ENCODE data around the gene MC1R. TPM values are rescaled to one million over a fixed set of nuclear protein-coding genes. Genes with fewer than 3 reads are reported as not detected.

MC1R gene
- polyA plus RNA-seq, 3 donors, result 0.21 to 3.9 TPM; not detected in 1

- Histone ChIP-seq H2AFZ (ENCODE audit: insufficient read depth, low read depth, low read length, poor library complexity, severe bottlenecking) (no peak overlapping the region), H3K27me3 (ENCODE audit: control insufficient read depth in 2 of 2, insufficient read depth in 2 of 2, low read length in 2 of 2) (peaks cover 29 to 56% of the 10 kb centered on the region in 2 donors), H3K36me3 (replicated peaks in 1 of 2; ENCODE audit: control insufficient read depth in 1 of 2, insufficient read depth in 2 of 2, low read length in 2 of 2) (no peaks in the 10 kb centered on the region), H3K4me2 (replicated peaks; ENCODE audit: extremely low read depth, low read length, poor library complexity, severe bottlenecking) (no peak overlapping the region), H3K79me2 (ENCODE audit: insufficient read depth, low read length) (no peaks in the 10 kb centered on the region), H3K4me1 (ENCODE audit: control insufficient read depth in 1 of 2, insufficient read depth in 2 of 2, low read length in 2 of 2) (peaks cover 25 to 44% of the 10 kb centered on the region in 2 donors), H4K20me1 (ENCODE audit: insufficient read depth, low read length) (peaks cover 26% of the 10 kb centered on the region), H3K27ac (ENCODE audit: low read depth in 1 of 2, low read length in 2 of 2) (no peak overlapping the region), H3K4me3 (replicated peaks in 1 of 3; ENCODE audit: low read depth in 2 of 3, low read length in 3 of 3) (no peak overlapping the region), H3K9me3 (replicated peaks in 1 of 2; ENCODE audit: control insufficient read depth in 1 of 2, insufficient read depth in 1 of 2, low read length in 2 of 2) (peaks cover 0 to 20% of the 10 kb centered on the region in 2 donors), H3K9ac (ENCODE audit: insufficient read depth, low read length, poor library complexity, severe bottlenecking) (no peak overlapping the region)
- 0% methylated on average over 1 of the region's 4 CpGs for WGBS (ENCODE audit: insufficient coverage)
- intact Hi-C loops (cut with micrococcal nuclease), result no loop called here
- no peak for DNase-seq
- peaks cover 21% of the 10 kb centered on the region for H3K4me1 Mint-ChIP-seq
- TF ChIP-seq, protein P1, sequence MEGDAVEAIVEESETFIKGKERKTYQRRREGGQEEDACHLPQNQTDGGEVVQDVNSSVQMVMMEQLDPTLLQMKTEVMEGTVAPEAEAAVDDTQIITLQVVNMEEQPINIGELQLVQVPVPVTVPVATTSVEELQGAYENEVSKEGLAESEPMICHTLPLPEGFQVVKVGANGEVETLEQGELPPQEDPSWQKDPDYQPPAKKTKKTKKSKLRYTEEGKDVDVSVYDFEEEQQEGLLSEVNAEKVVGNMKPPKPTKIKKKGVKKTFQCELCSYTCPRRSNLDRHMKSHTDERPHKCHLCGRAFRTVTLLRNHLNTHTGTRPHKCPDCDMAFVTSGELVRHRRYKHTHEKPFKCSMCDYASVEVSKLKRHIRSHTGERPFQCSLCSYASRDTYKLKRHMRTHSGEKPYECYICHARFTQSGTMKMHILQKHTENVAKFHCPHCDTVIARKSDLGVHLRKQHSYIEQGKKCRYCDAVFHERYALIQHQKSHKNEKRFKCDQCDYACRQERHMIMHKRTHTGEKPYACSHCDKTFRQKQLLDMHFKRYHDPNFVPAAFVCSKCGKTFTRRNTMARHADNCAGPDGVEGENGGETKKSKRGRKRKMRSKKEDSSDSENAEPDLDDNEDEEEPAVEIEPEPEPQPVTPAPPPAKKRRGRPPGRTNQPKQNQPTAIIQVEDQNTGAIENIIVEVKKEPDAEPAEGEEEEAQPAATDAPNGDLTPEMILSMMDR (IDR thresholded peaks at IDR 0.05), result no peak
- no peaks in the 10 kb centered on the region for H3K36me3 Mint-ChIP-seq
- no peak overlapping the region for H3K27ac Mint-ChIP-seq
- H3K4me3 Mint-ChIP-seq, result peak overlapping the region in 1 of 2 donors; percentile 82
- H3K27me3 Mint-ChIP-seq (ENCODE audit: low read depth in 3 of 3), result peaks cover 52 to 79% (median 73%) of the 10 kb centered on the region in 3 donors
- H3K9me3 Mint-ChIP-seq, result peaks cover 0 to 14% (median 4%) of the 10 kb centered on the region in 7 donors
Observed at GRCh38 chr16:89924925-89925307, 6.3 kb downstream of the MC1R start.

GRCh38 chr16:89925596-89926079 is 7.0 kb downstream of the MC1R start:
- no peaks in the 10 kb centered on the region for H3K36me3 ChIP-seq (replicated peaks in 1 of 2; ENCODE audit: control insufficient read depth in 1 of 2, insufficient read depth in 2 of 2, low read length in 2 of 2)
- peaks cover 0 to 20% of the 10 kb centered on the region in 2 donors for H3K9me3 ChIP-seq (replicated peaks in 1 of 2; ENCODE audit: control insufficient read depth in 1 of 2, insufficient read depth in 1 of 2, low read length in 2 of 2)
- peaks cover 25 to 44% of the 10 kb centered on the region in 2 donors for H3K4me1 ChIP-seq (ENCODE audit: control insufficient read depth in 1 of 2, insufficient read depth in 2 of 2, low read length in 2 of 2)
- H3K4me2 ChIP-seq (replicated peaks; ENCODE audit: extremely low read depth, low read length, poor library complexity, severe bottlenecking), result peak overlapping the region; percentile 81
- Mint-ChIP-seq H3K4me1 (peaks cover 21% of the 10 kb centered on the region), H3K4me3 (peak overlapping the region; percentile 51 to 82), H3K36me3 (no peaks in the 10 kb centered on the region), H3K27me3 (ENCODE audit: low read depth in 3 of 3) (peaks cover 46 to 75% (median 66%) of the 10 kb centered on the region in 3 donors), H3K9me3 (peaks cover 0 to 15% (median 2%) of the 10 kb centered on the region in 7 donors), H3K27ac (peak overlapping the region in 1 of 7 donors; percentile 46)
- H3K27ac ChIP-seq (ENCODE audit: low read depth in 1 of 2, low read length in 2 of 2), result no peak overlapping the region
- peak; percentile 32 to 54 (median 37) for DNase-seq
- peaks cover 26% of the 10 kb centered on the region for H4K20me1 ChIP-seq (ENCODE audit: insufficient read depth, low read length)
- peaks cover 29 to 49% of the 10 kb centered on the region in 2 donors for H3K27me3 ChIP-seq (ENCODE audit: control insufficient read depth in 2 of 2, insufficient read depth in 2 of 2, low read length in 2 of 2)
- TF ChIP-seq, protein P1 (IDR thresholded peaks at IDR 0.05), result no peak
- intact Hi-C loops (cut with micrococcal nuclease), result no loop called here
- whole genome bisulfite sequencing (ENCODE audit: insufficient coverage), result 1% methylated on average over 42 of the region's 42 CpGs
- H3K9ac ChIP-seq (ENCODE audit: insufficient read depth, low read length, poor library complexity, severe bottlenecking), result no peak overlapping the region
- peak overlapping the region; percentile 59 for H2AFZ ChIP-seq (ENCODE audit: insufficient read depth, low read depth, low read length, poor library complexity, severe bottlenecking)
- H3K79me2 ChIP-seq (ENCODE audit: insufficient read depth, low read length), result no peaks in the 10 kb centered on the region
- peak overlapping the region; percentile 9 to 70 (median 18) for H3K4me3 ChIP-seq (replicated peaks in 1 of 3; ENCODE audit: low read depth in 2 of 3, low read length in 3 of 3)

Measured in CD14-positive monocyte (primary cell).